NK-92 (cell line): ENCODE measurements around the gene NXPE2.
"Not testable (repeated sequence)": the region's sequence is repeated elsewhere in the genome, so short reads cannot be mapped to it uniquely, and the experiment has no call there.

Experiments used
- DNase-seq: peaks from one replicate; lab custom pipeline; 2025; ENCODE audit not compliant: unreplicated experiment; lab: John Stamatoyannopoulos, UW

NXPE2 gene

GRCh38 chr11:114678125-114679036 lies at the start of gene NXPE2:
Gene NXPE2 (plus strand): TSS chr11:114678527. CDS start chr11:114678576, 49 bp downstream.
- no peak for DNase-seq

- DNase-seq = not testable (repeated sequence)
Observed at GRCh38 chr11:114631445-114631965, 46.8 kb upstream of the NXPE2 start.

DNA sequence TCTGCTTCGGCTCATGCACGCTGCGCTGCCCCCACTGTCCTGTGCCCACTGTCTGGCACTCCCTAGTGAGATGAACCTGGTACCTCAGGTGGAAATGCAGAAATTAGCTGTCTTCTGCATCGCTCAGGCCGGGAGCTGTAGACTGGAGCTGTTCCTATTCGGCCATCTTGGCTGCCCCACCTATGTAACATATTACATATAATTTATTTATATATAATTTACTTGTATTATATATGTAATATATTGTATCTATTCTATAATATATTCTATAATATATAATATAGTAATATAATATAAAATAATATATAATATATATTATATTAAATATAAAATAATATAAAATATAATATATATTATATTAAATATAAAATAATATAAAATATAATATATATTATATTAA lies 38.9 kb upstream of the NXPE2 start:
- DNase-seq = not testable (repeated sequence)

- no peak for DNase-seq
Observed at GRCh38 chr11:114650661-114651060, 27.7 kb upstream of the NXPE2 start.

GRCh38 chr11:114651145-114651718 lies 27.1 kb upstream of the NXPE2 start:
- DNase-seq = no peak

DNA sequence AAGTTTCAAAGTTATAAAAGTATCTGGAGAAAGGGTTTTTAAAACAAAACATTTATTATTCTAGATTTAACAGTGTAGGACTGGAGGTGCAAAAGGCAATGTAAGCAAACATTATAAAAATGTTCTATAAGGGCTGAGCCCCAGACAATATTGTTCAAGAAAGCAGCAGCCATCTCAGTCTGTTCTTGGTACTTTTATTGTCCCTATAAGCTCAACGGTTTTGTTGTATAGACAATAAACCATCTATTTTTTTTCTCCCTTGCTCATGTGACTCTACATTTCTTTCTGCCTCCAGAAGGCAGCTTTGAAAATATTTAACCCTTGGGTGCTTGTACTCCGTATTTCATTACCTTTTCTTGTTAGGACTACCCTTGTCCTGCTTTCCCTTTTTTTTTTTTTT lies 25.2 kb upstream of the NXPE2 start:
- no peak for DNase-seq

- DNase-seq = no peak
Observed at GRCh38 chr11:114664641-114665040, 13.7 kb upstream of the NXPE2 start.

DNA sequence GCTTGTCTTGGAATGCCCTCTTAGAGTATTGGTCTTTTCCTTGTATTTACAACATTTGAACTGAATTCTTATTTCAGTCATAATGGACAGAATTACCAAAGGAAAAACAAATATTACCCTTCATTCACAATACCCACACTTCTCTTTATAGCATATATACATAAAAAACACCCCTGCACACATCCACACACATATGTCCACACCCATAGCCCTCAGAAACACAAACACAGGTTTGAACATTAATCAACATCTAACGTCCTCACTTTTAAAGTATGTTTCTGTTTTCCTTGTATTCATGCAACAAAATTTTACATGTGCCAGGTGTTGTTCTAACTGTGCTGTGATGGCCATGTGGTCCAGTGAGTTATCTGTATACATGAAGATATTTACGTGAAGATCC lies 11.6 kb upstream of the NXPE2 start:
- DNase-seq = no peak

- DNase-seq = no peak
Observed at GRCh38 chr11:114668109-114668508, 10.2 kb upstream of the NXPE2 start.

DNA sequence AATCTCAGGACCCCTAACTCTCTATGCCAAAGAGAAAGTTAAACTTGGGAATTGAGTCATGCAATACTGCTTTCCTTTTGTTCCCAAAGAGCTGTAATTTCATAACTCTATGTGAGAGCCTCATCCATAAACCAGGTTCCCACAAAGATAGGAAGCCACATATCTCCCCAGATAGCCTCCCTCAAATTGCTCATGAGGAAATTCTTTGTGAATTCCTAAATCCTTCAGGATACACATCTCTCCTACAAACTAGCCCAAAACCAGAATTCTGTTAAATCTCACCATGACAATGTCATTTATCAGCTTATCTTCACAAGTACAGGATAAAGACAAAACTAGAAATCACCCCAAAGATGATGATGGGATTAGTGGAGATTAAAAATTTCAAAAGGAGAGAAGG lies 4.7 kb upstream of the NXPE2 start:
- DNase-seq = no peak

DNA sequence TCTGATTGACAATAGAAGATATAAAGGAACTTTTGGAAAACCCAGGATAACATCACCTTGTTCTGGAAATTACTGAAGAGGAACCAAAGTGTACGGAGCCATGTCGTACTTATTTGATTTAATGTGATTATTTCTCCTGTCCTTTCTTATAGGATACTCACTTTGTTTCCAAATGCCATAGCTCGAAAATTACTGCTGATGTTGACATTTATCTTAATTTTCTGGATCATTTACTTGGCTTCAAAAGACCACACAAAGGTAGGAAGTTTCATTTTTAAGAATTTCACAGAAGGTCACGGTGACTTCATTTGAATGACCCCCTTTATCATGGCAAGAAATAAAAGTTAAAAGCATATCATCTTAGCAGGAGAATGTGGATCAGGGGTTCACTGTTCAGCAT lies 1.2 kb downstream of the NXPE2 start:
- DNase-seq = no peak

DNA sequence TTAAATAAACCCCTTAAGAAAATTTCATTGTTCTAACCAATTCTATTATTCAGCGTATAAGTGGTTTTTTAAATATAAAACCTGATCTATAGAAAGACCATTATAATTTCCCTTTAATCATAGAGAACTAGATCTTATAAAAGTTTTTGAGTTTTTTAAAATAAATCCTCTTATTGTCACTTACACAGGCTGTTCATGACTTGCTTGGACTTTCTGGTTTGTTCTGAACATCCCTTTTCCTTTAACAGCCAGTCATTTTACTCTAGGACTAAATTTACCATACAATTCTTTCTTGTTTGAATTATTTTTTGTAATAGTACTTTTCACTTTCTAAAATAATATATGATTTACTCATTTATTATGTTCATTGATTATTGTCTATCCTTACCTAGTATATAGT lies 4.7 kb downstream of the NXPE2 start:
- DNase-seq = no peak

DNA sequence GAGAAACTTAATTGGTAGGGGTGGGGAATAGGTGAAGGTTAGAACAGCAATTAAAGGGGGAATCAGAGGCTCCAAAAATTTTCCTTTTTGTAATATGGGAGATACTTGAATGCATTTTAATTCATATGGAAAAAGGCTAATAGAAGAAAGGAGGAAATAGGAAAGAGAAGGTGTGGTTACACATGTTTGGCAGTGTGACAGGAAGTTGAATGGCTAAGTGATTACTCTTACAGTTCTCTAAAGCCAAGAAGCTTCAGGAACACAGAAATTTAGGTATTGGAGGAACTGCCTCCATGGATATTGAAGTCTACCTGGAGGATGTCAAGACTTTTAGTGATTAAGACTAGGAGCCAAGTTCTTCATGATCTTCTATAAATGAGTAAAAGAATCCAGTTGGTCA lies 6.3 kb downstream of the NXPE2 start:
- DNase-seq = no peak

DNA sequence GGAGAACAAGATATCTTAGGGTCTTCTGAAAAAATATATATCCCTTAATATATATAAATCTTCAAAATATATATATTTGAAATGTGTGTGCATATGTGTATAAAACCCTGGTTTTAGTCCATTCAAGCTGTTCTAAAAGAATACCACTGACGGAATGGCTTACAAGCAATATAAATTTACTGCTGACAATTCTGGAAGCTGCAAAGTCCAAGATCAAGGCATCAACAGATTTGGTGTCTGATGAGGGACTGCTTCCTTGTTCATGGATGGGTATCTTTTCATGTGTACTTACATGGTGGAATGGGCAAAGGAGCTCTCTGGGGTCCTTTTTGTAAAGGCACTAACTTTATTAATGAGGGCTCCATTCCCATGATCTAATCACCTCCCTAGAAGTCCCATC lies 6.8 kb downstream of the NXPE2 start:
- DNase-seq = no peak

DNA sequence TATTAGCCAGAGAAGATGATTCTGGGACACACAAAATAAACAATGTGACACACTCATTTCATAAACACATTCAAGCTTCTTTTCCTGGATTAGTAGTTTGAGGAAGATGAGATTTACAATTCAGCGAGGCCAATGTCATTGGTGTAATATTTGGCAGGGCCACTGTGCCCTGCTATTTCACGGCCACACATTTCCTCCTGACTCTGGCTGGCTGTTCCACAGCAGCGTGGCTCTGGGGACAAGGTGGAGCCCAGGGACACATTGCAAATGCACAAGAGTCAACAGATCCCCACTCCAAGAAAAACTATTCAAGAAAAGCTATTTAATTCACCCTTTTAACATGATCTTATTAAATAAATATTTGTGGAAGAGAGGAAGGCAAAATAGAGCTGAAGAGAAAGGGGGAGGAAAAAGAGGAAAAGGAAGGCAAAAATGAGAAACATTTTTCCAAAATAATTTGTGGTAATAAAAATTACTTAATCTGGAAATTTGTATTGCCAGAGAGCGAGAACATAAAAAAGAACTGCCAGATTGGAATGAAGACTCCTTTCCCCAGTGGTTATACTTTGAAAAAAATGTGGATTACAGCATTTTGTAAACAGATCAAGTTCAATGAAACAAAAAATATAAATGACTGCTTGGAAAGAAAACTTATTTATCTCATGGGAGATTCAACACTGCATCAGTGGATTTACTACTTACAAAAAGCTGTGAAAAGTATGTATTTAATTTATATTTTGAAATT lies 27.1 kb downstream of the NXPE2 start:
- DNase-seq = no peak

- DNase-seq = no peak
Observed at GRCh38 chr11:114709960-114710359, 31.6 kb downstream of the NXPE2 start.

- no peak for DNase-seq
Observed at GRCh38 chr11:114713756-114714155, 35.4 kb downstream of the NXPE2 start.

DNA sequence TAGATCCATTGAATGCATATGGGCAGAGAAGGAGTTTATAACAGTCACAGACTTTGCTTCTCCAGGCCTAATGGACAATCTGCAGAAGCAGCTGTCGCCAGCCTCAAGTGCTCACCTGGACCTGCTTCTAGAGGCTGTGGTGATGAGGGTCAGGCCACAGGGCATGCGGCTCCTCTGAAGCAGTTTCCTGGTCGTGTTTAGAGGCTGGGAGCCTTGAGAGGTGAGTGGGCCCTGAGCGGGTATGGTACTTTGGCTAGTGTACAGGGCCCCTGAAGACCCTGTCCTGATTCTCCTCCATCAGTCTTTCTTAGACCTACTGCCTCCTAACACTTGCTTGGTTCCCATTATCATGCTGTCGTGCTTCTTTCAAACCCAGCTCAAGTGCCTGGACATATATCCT lies 41.2 kb downstream of the NXPE2 start:
- no peak for DNase-seq

GRCh38 chr11:114724916-114725524 lies 46.7 kb downstream of the NXPE2 start:
- DNase-seq = no peak

DNA sequence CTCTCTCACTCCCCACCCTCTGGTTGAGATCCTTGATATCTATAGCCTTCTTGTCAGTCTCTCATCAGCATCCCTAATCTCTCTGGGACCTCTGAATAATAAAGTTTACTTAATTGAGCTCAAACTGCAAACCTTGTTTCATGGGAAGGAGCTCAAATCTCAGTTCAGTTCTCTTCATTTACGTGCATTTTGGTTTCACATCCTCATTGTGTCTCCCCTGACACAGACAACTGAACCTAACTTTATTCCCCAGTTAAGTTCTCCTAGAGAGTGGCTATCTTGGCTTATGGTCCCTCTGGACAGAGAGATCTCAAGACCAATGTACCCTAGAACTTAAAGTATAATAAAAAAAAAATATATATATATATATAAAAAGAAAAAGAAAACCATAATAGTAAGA lies 47.3 kb downstream of the NXPE2 start:
- DNase-seq = no peak

- no peak for DNase-seq
Observed at GRCh38 chr11:114736806-114737205, 58.5 kb downstream of the NXPE2 start.
